ENCODE data around the gene NNMT. TPM values are rescaled to one million over a fixed set of nuclear protein-coding genes. Genes with fewer than 3 reads are reported as not detected.
A peak's percentile ranks its signal among the peaks of the same experiment; 100 is the strongest.

Gene NNMT
- total RNA-seq, 1 donor from 2014 or later = 79.5 TPM

- H3K4me1 Mint-ChIP-seq (ENCODE audit: unreplicated experiment) = peaks cover 15% of the 10 kb centered on the region
- H3K4me3 Mint-ChIP-seq (ENCODE audit: unreplicated experiment) = no peak overlapping the region
Measured at GRCh38 chr11:114251815-114252337, 44.3 kb upstream of the NNMT start.

DNA sequence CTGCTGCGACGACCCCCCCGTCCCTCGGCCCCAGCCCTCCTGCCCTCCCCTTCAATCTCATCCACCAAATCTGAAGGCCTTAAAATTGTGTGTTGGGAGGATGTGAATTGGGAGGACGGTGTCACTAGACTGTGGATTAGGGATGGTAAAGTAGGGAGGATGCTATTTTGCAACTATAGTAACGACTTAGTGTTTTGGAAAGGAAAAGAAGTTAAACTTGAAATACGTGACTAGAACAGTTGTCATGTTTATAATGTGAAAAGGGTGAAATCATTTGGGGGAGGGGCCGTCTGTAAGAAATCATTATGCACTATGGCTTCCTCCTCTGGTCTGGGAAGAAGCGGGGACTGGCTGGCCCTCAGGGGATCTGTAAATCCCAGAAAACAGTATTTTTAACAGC lies 43.4 kb upstream of the NNMT start:
- Mint-ChIP-seq H3K27me3 (ENCODE audit: unreplicated experiment) (peaks cover 3% of the 10 kb centered on the region), H3K4me3 (ENCODE audit: unreplicated experiment) (no peak overlapping the region), H3K27ac (ENCODE audit: unreplicated experiment) (no peak overlapping the region), H3K9me3 (ENCODE audit: unreplicated experiment) (no peaks in the 10 kb centered on the region), H3K4me1 (ENCODE audit: unreplicated experiment) (peaks cover 23% of the 10 kb centered on the region), H3K36me3 (ENCODE audit: unreplicated experiment) (peaks cover 27% of the 10 kb centered on the region)
- TF ChIP-seq, protein P1, sequence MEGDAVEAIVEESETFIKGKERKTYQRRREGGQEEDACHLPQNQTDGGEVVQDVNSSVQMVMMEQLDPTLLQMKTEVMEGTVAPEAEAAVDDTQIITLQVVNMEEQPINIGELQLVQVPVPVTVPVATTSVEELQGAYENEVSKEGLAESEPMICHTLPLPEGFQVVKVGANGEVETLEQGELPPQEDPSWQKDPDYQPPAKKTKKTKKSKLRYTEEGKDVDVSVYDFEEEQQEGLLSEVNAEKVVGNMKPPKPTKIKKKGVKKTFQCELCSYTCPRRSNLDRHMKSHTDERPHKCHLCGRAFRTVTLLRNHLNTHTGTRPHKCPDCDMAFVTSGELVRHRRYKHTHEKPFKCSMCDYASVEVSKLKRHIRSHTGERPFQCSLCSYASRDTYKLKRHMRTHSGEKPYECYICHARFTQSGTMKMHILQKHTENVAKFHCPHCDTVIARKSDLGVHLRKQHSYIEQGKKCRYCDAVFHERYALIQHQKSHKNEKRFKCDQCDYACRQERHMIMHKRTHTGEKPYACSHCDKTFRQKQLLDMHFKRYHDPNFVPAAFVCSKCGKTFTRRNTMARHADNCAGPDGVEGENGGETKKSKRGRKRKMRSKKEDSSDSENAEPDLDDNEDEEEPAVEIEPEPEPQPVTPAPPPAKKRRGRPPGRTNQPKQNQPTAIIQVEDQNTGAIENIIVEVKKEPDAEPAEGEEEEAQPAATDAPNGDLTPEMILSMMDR (IDR thresholded peaks at IDR 0.05) = no peak
- no peak for DNase-seq (ENCODE audit: extremely low spot score, unreplicated experiment)

More at GRCh38 chr11:114251815-114252337, 44.3 kb upstream of the NNMT start:
- Mint-ChIP-seq H3K27ac (ENCODE audit: unreplicated experiment) (no peak overlapping the region), H3K36me3 (ENCODE audit: unreplicated experiment) (peaks cover 29% of the 10 kb centered on the region), H3K27me3 (ENCODE audit: unreplicated experiment) (peaks cover 3% of the 10 kb centered on the region), H3K9me3 (ENCODE audit: unreplicated experiment) (no peaks in the 10 kb centered on the region)
- TF ChIP-seq, protein P1 (IDR thresholded peaks at IDR 0.05) = no peak
- no peak for DNase-seq (ENCODE audit: extremely low spot score, unreplicated experiment)

GRCh38 chr11:114253771-114254170 lies 42.4 kb upstream of the NNMT start:
- H3K4me1 Mint-ChIP-seq (ENCODE audit: unreplicated experiment) = peaks cover 32% of the 10 kb centered on the region
- peaks cover 4% of the 10 kb centered on the region for H3K27me3 Mint-ChIP-seq (ENCODE audit: unreplicated experiment)
- H3K4me3 Mint-ChIP-seq (ENCODE audit: unreplicated experiment) = no peak overlapping the region
- peaks cover 27% of the 10 kb centered on the region for H3K36me3 Mint-ChIP-seq (ENCODE audit: unreplicated experiment)
- TF ChIP-seq, protein P1 (IDR thresholded peaks at IDR 0.05) = peak; percentile 19
- no peak for DNase-seq (ENCODE audit: extremely low spot score, unreplicated experiment)
- no peaks in the 10 kb centered on the region for H3K9me3 Mint-ChIP-seq (ENCODE audit: unreplicated experiment)
- H3K27ac Mint-ChIP-seq (ENCODE audit: unreplicated experiment) = no peak overlapping the region

DNA sequence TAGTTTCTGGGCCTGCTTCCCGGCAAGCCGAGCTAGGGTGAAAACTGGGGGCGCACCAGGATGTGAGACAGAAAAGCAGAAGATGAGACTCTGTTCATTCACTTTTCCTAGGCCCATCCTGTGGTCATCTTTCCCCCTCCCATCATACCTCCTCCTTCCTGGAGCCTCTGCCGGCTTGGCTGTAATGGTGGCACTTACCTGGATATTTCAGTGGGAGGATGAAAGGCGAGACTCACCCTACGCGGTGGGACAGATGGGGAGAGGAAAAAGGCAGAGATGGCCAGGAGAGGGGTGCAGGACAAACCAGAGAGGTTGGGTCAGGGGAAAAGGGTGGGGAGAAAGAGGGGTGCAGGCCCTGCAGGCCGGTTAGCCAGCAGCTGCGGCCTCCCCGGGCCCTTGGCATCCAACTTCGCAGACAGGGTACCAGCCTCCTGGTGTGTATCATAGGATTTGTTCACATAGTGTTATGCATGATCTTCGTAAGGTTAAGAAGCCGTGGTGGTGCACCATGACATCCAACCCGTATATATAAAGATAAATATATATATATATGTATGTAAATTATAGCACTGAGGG lies 41.5 kb upstream of the NNMT start:
- Mint-ChIP-seq H3K36me3 (ENCODE audit: unreplicated experiment) (peaks cover 27% of the 10 kb centered on the region), H3K27me3 (ENCODE audit: unreplicated experiment) (peaks cover 6% of the 10 kb centered on the region), H3K4me1 (ENCODE audit: unreplicated experiment) (peaks cover 35% of the 10 kb centered on the region), H3K27ac (ENCODE audit: unreplicated experiment) (no peak overlapping the region), H3K4me3 (ENCODE audit: unreplicated experiment) (no peak overlapping the region), H3K9me3 (ENCODE audit: unreplicated experiment) (no peaks in the 10 kb centered on the region)
- TF ChIP-seq, protein P1 (IDR thresholded peaks at IDR 0.05) = no peak
- no peak for DNase-seq (ENCODE audit: extremely low spot score, unreplicated experiment)

GRCh38 chr11:114255289-114255688 lies 40.9 kb upstream of the NNMT start:
- TF ChIP-seq, protein P1 (IDR thresholded peaks at IDR 0.05) = no peak
- H3K4me3 Mint-ChIP-seq (ENCODE audit: unreplicated experiment) = no peak overlapping the region
- H3K27ac Mint-ChIP-seq (ENCODE audit: unreplicated experiment) = no peak overlapping the region
- peaks cover 8% of the 10 kb centered on the region for H3K27me3 Mint-ChIP-seq (ENCODE audit: unreplicated experiment)
- H3K9me3 Mint-ChIP-seq (ENCODE audit: unreplicated experiment) = no peaks in the 10 kb centered on the region
- peaks cover 35% of the 10 kb centered on the region for H3K4me1 Mint-ChIP-seq (ENCODE audit: unreplicated experiment)
- H3K36me3 Mint-ChIP-seq (ENCODE audit: unreplicated experiment) = peaks cover 22% of the 10 kb centered on the region
- DNase-seq (ENCODE audit: extremely low spot score, unreplicated experiment) = no peak
